RPMI7951 (cell line): ENCODE measurements around the gene TXLNB. TPM values are rescaled to one million over a fixed set of nuclear protein-coding genes. Genes with fewer than 3 reads are reported as not detected.
A peak's percentile ranks its signal among the peaks of the same experiment; 100 is the strongest.
"Not testable (repeated sequence)": the region's sequence is repeated elsewhere in the genome, so short reads cannot be mapped to it uniquely, and the experiment has no call there.

Experiments used
- DNase-seq: peaks from one replicate; pipeline ENCODE4 v3.0.0-alpha.2; 2012; ENCODE audit warnings: low read depth
- total RNA-seq: library from RNA; depleted of rRNA; stranded (reverse); fragments of >200 nt; shearing (Covaris generic); gene quantifications from 2 replicates; pipeline ENCODE4 v1.2.3, GENCODE V29; 2014; rRNA removed

Gene TXLNB
- total RNA-seq, 1 experiment from 2014 or later: 1.1 TPM

DNA sequence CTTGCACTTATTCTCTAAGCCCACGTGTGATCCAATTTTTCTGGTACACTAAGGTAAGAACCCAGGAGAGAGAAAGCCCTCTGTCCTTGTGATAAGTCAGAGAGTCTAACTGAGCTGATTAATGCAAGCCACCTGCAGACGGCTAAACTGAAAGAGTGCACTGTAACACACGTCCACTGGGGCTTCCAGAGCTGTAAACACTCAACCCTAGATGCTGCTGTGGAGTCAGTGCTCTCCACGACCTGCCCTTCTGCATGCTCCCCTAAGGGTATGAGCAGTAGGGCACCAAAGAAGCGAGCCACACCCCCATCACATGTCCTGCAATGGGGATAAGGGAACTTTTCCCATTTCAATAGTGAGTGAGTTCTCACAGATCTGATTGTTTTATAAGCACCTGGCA is 55.7 kb downstream of the TXLNB start:
- DNase-seq: no peak

- no peak for DNase-seq
Observed at GRCh38 chr6:139235661-139236060, 56.1 kb downstream of the TXLNB start.

- not testable (repeated sequence) for DNase-seq
Observed at GRCh38 chr6:139234193-139234592, 57.6 kb downstream of the TXLNB start.

DNA sequence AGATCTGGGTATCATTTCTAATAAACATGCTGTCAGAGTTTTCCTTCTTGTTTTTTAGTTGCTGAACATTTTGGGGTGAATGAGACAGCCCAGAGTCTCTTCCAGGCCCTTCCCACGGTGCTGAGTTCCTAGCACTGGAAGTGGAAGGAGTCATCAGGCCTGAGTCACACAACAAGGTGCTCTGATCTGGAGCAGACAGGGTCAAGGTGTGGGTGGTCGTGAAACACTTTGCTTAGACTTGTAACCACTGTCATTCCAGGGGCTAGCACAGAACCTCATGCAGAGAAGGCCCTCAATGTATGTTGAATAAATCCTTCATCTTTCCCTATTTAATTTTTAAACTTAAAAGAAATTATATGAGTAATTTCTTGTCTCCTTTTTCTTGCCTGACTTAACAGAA is 60.6 kb downstream of the TXLNB start:
- no peak for DNase-seq

DNA sequence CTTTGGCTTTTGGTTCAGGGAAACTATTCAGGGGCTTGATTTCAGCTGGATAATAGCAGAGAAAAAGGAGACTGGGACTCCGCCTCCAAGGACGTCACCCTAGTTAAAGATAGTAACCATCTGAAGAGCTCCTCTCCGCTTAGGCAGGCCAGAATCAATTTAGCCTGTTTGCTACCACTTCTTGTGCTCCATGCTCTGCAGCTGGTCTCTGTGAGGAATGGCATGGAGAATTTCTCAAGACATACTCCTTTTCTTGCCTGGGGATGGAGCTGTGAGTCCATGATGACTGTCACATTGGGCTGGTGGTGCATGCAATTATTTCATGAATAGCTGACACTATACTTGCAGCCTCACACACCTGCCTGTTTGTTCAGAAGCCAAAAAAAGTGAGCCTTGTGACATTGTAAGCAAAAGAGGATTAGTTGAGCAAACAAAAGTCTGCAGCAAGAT is 61.4 kb downstream of the TXLNB start:
- peak; percentile 37 for DNase-seq

- not testable (repeated sequence) for DNase-seq
Observed at GRCh38 chr6:139228387-139228786, 63.4 kb downstream of the TXLNB start.

DNA sequence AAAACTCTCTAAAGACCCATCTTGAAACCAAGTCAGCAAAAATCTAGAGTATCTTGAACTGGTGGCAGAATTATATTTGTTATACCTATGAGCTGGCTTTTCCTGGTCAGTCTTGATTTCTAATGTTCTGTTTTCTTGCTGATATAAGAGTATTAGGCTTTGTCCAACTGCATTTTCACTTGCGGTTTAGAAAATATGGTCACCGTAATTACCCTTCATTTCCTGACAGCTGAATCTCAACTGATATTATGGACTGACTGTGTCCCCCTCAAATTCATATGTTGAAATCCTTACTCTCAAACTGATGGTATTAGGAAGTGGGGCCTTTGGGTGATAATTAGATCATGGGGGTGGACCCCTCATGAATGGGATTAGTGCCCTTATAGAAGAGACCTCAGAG is 72.1 kb downstream of the TXLNB start:
- DNase-seq: no peak

- DNase-seq: peak; percentile 89
Observed at GRCh38 chr6:139219271-139219729, 72.5 kb downstream of the TXLNB start.

DNA sequence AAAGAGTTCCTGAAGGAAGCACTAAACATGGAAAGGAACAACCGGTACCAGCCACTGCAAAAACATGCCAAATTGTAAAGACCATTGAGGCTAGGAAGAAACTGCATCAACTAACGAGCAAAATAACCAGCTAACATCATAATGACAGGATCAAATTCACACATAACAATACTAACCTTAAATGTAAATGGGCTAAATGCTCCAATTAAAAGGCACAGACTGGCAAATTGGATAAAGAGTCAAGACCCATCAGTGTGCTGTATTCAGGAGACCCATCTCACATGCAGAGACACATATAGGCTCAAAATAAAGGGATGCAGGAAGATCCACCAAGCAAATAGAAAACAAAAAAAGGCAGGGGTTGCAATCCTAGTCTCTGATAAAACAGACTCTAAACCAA is 79.3 kb downstream of the TXLNB start:
- DNase-seq: not testable (repeated sequence)

- not testable (repeated sequence) for DNase-seq
Observed at GRCh38 chr6:139210766-139211165, 81.0 kb downstream of the TXLNB start.

- no peak for DNase-seq
Observed at GRCh38 chr6:139205843-139206242, 86.0 kb downstream of the TXLNB start.

- no peak for DNase-seq
Observed at GRCh38 chr6:139204978-139205377, 86.8 kb downstream of the TXLNB start.

GRCh38 chr6:139201378-139201777 is 90.4 kb downstream of the TXLNB start:
- DNase-seq: no peak

- no peak for DNase-seq
Observed at GRCh38 chr6:139198529-139199288, 93.1 kb downstream of the TXLNB start.

DNA sequence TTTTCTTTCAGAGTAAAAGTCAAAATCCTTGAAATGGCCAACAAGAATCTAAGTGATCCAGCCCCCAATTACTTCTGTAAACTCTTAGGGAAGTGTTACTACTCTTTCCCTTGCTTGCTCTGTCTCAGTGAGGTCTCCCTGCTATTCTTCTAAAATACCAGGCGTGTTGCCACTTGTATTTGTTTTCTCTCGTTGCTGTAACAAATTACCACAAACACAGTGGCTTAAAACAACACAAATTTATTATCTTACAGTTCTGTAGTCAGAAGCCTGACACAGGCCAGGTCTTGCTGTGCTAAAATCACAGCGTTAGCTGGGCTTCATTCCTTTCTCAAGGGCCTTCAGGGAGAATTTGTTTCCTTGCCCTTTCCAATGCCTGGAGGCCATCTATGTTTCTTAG is 97.1 kb downstream of the TXLNB start:
- DNase-seq: no peak

Other genes starting within 250 kb of the TXLNB start
- 14.9 and 15.2 TPM in 2 replicates for gene HECA, start 156.9 kb downstream of the TXLNB start, total RNA-seq
- gene CITED2, start 82.7 kb upstream of the TXLNB start, total RNA-seq: 40.0 and 47.6 TPM in 2 replicates